ENCODE results near the gene BRD1.
A peak's percentile ranks its signal among the peaks of the same experiment; 100 is the strongest.

The BRD1 gene

GRCh38 chr22:49791682-49792081, 36.0 kb downstream of the BRD1 start:
- H3K27me3 ChIP-seq (ENCODE audit: insufficient read depth, poor library complexity, severe bottlenecking) = no peaks in the 10 kb centered on the region

GRCh38 chr22:49790912-49791311, 36.8 kb downstream of the BRD1 start:
- peak overlapping the region; percentile 82 for H3K27ac ChIP-seq (replicated peaks)
- DNase-seq (ENCODE audit: low read depth in 1 of 2, low spot score in 1 of 2) = peak in 1 of 2 experiments; percentile 21
- TF ChIP-seq REST (IDR thresholded peaks at IDR 0.05; ENCODE audit: insufficient replicate concordance, low read depth) = no peak
- TF ChIP-seq CTCF (IDR thresholded peaks at IDR 0.05; ENCODE audit: insufficient read depth, low read length) = no peak
- TF ChIP-seq POLR2AphosphoS5 (IDR thresholded peaks at IDR 0.05; ENCODE audit: low read depth) = no peak
- TF ChIP-seq GABPA (IDR thresholded peaks at IDR 0.05; ENCODE audit: low read depth) = no peak
- TF ChIP-seq SPI1 (IDR thresholded peaks at IDR 0.05; ENCODE audit: borderline replicate concordance, low read depth) = no peak
- no peaks in the 10 kb centered on the region for H3K27me3 ChIP-seq (ENCODE audit: insufficient read depth, poor library complexity, severe bottlenecking)
- H3K4me3 ChIP-seq (replicated peaks; ENCODE audit: insufficient read depth, low read length) = no peak overlapping the region

More at GRCh38 chr22:49791682-49792081, 36.0 kb downstream of the BRD1 start:
- Histone ChIP-seq H3K4me3 (replicated peaks; ENCODE audit: insufficient read depth, low read length) (no peak overlapping the region), H3K27ac (replicated peaks) (no peak overlapping the region)
- TF ChIP-seq REST (IDR thresholded peaks at IDR 0.05; ENCODE audit: insufficient replicate concordance, low read depth) = no peak
- TF ChIP-seq SPI1 (IDR thresholded peaks at IDR 0.05; ENCODE audit: borderline replicate concordance, low read depth) = no peak
- no peak for DNase-seq (ENCODE audit: low read depth in 1 of 2, low spot score in 1 of 2)

GRCh38 chr22:49789289-49790141, 38.2 kb downstream of the BRD1 start:
- H3K27me3 ChIP-seq (ENCODE audit: insufficient read depth, poor library complexity, severe bottlenecking) = no peaks in the 10 kb centered on the region
- H3K27ac ChIP-seq (replicated peaks) = peak overlapping the region; percentile 82
- peak; percentile 57; the same call in 1 of the 2 replicates for TF ChIP-seq SPI1 (IDR thresholded peaks at IDR 0.05; ENCODE audit: borderline replicate concordance, low read depth)
- TF ChIP-seq CTCF (IDR thresholded peaks at IDR 0.05; ENCODE audit: insufficient read depth, low read length) = no peak
- 0 out of 2 replicates have a peak overlapping the region, but pooled peaks have one; percentile 5 for H3K4me3 ChIP-seq (replicated peaks; ENCODE audit: insufficient read depth, low read length)
- DNase-seq (ENCODE audit: low read depth in 1 of 2, low spot score in 1 of 2) = peak; percentile 71 to 90

- TF ChIP-seq CTCF (IDR thresholded peaks at IDR 0.05; ENCODE audit: insufficient read depth, low read length) (no peak), SPI1 (IDR thresholded peaks at IDR 0.05; ENCODE audit: borderline replicate concordance, low read depth) (peak; percentile 45; the same call in 1 of the 2 replicates)
- Histone ChIP-seq H3K27ac (replicated peaks) (peak overlapping the region; percentile 82), H3K4me3 (replicated peaks; ENCODE audit: insufficient read depth, low read length) (no peak overlapping the region), H3K27me3 (ENCODE audit: insufficient read depth, poor library complexity, severe bottlenecking) (no peaks in the 10 kb centered on the region)
- DNase-seq (ENCODE audit: low read depth in 1 of 2, low spot score in 1 of 2) = peak; percentile 27 to 49
Measured at GRCh38 chr22:49788504-49788903, 39.2 kb downstream of the BRD1 start.
